Occipital lobe (tissue), 2 donors: ENCODE measurements around the gene HAUS8. TPM values are rescaled to one million over a fixed set of nuclear protein-coding genes. Genes with fewer than 3 reads are reported as not detected.
"Not testable (repeated sequence)": the region's sequence is repeated elsewhere in the genome, so short reads cannot be mapped to it uniquely, and the experiment has no call there.

ENCODE experiments used
- DNase-seq: peaks from one replicate; lab custom pipeline; 2025; lab: John Stamatoyannopoulos, UW
- total RNA-seq: library from RNA; depleted of rRNA; stranded (reverse); fragments of >200 nt; gene quantifications from one replicate; pipeline ENCODE4 v1.2.3, GENCODE V29; 2014

HAUS8 gene, protein sequence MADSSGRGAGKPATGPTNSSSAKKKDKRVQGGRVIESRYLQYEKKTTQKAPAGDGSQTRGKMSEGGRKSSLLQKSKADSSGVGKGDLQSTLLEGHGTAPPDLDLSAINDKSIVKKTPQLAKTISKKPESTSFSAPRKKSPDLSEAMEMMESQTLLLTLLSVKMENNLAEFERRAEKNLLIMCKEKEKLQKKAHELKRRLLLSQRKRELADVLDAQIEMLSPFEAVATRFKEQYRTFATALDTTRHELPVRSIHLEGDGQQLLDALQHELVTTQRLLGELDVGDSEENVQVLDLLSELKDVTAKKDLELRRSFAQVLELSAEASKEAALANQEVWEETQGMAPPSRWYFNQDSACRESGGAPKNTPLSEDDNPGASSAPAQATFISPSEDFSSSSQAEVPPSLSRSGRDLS
- total RNA-seq = 1.9 TPM

DNA sequence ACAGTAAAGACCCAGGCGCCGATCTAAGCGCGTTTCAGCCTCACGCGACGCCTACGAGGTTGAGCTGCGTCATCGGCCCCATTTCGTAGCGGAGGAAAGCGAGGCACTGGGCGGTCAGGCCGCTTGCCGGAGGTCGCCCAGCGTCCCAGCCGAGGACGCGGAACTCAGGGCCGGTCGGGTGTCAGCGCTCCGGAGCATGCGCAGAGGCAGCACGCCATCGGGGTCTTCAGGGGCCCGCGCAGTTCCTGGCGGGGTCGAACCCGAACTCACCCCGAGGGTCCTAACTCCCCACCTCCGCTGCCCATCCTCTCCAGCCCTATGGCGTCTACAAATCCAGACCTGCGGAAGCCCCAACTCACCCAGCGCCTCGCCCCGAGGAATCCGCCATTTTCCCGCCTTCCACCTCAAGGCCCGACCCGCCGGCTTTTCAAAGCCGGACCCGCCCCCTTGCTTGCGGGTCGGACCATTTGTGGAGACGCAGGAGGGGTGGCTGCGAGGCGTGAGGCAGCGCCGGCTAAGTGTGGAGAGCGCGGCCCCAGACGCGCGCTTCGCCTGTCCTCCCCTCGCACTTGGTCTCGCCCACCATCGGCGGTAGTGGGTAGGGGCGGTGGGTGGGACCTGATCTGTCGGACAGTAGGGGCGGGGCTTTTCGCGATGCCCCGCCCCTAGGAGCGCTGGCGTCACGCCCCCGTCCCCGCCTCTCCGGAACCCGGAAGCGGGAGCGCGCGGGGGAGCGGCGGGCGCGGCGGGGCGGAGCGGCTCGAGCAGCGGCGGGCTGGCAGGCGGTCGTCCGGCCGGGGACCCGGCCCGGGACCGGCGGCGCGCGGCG is at the start of gene HAUS8, which contains the start of gene MYO9B:
HAUS8 (minus strand) TSS at position 418 of the 829 bp plus-strand sequence; CDS start at position 388, 30 bp downstream.
MYO9B (plus strand) TSS at position 743 of the 829 bp plus-strand sequence. CDS start 25,941 bp downstream, outside the sequence.
- peak; percentile 99 for DNase-seq

DNA sequence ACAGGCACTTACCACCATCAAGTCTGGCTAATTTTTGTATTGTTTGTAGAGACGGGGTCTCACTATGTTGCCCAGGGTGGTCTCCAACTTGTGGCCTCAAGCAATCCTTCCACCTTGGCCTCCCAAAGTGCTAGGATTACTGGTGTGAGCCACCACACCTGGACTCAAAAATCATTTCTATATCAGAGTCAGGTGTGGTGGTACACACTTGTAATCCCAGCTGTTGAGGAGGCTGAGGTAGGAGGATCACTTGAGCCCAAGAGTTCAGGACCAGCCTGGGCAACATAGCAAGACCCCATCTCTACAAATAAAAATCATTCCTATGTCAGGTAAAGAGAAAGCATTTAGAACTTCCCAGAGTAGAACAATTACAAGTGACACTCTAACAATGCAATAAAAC is 48.8 kb upstream of the HAUS8 start:
- DNase-seq = no peak

DNA sequence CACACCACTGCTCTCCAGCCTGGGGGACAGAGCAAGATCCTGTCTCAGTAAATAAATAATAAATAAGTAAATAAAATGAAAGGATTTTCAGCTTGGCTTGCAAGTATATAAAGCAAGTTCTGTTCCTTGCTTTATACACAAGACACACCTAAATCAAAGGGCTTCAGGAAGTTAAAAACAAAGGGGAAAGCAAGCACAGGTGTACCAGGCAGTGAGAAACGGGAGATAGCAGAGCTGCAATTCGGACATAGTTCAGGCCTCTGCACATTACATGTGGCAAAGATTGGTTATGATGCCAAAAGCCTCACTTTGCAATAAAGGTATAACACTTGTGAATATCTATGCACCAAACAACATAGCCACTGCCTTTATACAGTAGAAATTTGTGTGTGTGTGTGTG is 47.8 kb upstream of the HAUS8 start:
- DNase-seq = no peak

DNA sequence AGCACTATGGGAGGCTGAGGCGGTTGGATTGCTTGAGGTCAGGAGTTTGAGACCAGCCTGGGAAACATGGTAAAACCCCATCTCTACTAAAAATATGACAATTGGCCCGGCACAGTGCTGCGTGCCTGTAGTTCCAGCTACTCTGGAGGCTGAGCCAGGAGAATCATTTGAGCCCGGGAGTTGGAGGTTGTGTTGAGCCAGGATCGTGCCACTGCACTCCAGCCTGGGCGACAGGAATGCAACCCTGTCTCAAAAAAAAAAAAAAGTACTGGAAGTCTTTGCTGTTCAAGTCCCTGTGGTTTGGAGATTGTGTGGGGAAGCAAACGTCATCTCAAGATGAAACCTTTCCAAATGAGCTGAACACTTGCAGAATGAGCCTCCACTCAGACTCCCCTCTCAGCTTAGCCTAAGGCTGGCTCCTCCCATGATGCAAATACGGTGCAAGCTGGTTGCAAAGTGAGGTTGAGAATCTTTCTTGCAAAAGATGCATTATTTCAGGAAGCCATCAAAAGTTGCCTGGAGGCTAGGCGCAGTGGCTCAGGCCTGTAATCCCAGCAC is 46.6 kb upstream of the HAUS8 start:
- DNase-seq = no peak

DNA sequence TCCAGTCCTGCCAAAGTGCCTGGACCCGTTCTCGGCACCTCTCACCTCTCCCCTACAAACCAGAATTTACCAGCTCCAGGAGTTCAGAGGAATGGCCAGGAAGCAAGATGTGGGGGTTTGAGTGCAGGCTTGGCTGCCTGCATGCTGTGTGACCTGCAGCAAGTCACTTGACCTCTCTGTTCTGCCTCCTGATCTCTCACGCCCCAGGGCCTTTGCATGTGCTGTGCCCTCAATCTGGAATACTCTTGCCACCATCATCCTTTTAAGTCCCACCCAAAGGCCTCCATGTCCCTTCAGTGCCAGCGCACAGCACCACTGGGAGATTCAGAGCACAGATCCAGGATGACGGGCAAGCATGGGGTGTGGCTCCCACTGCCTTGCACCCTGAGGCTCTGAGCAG is 43.7 kb upstream of the HAUS8 start:
- no peak for DNase-seq

DNA sequence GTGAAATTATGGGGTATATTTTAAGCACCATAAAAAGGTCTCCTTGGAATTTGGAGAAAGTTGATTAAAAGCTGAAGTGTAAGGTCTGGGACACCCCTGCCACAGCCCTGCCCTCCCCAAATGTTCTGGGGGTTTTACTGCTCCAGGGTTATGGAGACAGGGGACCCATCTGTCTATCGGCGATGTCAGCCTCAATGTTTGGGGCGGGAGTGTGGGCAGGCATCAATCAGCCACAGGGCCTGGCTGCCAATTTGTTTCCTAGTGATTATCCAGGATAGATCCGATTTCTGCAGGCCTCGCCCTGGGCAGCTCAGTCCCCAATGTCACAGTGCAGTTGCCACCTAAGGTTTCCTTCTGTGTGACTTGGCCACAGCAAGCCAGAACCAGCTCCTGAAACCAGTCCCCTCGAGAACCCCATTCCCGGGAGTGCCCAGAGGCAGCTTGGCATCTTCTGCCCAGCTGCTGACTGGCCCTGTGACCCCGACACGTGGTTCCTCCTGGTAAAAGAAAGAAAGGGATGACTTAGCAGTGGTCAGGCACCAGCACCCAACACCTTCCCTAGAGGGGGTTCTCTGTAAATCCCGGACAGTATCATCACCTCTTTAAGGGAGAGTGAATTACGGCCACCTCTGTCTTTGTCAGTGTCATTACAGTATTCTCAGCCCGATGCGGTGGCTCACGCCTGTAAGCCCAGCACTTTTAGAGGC is 41.9 kb upstream of the HAUS8 start:
- DNase-seq = no peak

DNA sequence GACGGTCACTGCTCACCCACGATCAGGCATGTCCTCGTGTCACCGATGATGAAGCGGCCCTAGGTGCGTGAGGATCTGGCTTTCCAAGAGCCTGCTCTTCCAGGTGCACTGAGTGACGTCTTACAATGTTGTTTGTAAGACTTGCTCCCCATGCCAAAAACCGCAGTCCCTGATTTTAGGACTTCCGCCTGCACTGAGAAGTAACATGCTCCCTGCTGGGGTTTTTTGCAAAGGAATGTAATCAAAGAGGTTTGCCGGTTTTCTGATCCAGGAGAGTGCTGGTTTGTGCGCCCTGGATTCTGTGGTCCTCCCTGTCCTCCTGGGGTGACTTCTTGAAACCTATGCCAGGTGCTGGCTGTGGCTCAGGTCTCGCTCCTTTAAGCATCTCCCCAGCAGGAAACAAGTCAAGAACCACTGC is 39.2 kb upstream of the HAUS8 start:
- no peak for DNase-seq

DNA sequence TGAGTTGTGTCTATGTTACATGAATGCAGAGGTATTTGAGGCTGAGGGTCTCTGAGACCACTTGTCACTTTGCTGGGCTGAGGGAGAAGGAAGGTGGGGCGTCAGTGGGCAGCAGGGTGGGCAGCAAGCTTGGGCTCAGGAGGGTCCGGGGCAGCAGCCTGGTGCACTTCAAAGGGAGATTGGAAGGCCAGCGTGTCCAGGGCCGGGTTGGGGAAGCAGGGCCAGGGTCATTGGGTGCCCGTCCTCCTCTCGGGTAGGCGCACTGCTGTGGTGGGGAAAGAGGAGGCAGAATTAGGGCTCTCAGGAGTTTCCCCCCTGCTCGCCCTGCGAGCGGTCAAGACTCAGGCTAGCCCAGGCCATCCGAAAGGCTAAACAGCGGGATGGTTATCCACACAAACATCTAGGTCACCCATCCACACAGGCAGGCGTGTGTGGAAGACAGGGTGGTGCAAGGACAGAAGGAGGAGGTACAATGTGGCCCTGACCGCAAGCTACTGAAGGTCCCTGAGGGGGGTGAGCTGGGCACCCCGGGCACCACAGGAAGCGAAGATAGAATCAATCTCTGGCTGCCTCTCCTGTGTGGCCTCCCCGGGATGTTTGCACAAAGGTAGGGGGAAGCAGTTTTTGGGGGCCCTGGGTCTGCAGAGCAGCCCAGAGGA is 38.0 kb upstream of the HAUS8 start:
- no peak for DNase-seq

DNA sequence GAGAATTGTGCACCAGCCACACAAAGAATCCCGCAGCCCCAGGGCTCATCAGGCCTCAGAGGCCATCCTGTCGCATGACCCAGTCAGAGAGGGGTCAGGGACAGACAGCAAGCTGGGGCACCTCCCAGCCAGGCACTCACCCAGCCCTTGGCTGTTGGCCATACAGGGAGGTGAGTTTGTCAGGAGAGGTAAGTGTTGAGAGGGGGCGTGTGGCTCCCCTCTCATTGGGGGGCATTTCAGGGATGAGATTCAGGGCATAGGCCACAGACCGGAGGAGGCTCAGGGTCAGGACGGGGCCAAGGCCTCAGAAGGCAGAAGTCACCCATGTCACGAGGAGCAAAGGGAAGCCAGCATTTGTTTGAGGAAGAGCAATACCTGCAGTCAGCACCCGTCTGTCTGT is 37.4 kb upstream of the HAUS8 start:
- no peak for DNase-seq

DNA sequence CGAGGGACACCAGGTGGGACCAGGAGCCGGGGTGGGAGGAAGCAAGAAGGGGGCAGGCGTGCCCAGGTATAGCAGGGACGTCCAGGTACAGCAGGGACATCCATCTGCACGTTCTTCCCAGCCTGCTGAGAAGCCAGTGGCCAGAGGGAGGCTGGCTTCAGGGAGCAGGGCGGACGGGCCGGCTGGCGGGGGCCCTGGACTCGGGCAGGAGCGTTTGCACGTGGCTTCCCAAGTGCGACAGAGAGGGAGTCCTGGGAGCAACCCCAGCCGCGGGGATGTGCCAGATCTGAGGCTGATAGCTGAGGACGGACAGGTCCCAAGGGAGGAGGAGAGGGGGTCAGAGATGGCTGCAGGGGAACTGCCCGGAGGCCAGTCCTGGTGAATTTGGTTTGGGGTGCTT is 37.0 kb upstream of the HAUS8 start:
- no peak for DNase-seq

DNA sequence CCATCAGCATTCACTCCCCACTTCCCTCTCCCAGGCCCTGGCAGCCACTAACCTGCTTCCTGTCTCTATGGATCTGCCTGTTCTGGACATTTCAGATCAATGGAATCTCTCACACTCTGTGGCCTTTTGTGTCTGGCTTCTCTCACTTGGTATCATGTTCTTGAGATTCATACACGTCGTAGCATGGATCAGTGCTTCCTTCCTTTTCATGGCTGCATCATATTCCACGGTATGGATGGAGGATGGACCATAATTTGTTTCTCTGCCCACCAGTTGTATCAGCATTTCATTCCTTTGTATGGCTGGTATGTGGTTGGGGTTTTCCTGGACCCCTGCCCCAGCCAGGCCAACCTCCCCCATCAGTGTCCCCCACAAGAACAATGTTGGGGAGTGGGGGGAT is 36.5 kb upstream of the HAUS8 start:
- no peak for DNase-seq

DNA sequence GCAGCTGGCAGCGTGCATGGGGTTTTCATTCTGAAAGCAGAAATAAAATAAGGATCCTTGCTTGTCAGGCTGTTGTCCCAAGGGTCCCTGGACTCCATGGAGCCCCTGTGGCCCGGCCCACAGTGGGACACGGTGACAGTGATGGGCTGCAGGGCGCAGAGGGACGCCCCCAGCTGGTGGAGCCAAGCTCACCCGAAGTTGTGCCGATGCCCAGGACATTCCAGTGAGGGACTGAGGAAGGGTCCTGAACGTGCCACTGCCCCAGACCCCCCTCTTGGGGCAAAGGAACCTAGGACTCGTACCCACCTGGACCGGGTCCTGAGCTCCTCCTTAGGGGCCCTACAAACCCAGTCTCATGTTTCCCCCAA is 35.3 kb upstream of the HAUS8 start:
- no peak for DNase-seq

DNA sequence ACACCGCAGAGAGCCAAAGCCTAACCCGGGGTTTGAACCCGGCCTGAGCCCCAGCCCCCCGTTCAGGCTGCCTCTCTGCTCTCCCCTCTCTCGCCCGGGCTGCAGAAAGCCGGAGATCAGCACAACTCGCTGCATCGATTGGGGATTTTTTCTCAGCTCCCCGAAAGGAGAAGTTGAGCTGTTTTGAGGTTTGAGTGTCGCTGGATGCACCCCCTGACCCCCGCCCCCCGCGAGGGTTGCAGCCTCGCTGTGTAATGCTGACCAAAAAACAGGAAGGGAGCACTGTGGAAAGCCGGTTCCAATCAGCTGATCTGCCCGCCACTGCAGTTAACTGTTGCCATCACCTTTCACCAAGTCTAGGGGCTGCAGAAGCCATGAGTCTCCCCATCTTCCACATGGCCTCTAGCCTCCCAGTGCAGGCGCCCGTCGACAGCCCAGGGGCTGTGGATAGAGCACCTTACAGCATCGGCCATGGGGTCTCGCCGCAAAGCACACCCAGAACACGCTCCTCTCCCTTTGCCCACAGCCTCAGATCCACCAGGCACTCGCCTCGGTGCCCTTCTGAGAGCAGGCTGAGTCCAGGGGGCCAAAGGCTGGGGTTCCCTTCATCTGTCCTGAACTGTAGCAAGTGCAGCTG is 34.8 kb upstream of the HAUS8 start:
- DNase-seq = no peak

DNA sequence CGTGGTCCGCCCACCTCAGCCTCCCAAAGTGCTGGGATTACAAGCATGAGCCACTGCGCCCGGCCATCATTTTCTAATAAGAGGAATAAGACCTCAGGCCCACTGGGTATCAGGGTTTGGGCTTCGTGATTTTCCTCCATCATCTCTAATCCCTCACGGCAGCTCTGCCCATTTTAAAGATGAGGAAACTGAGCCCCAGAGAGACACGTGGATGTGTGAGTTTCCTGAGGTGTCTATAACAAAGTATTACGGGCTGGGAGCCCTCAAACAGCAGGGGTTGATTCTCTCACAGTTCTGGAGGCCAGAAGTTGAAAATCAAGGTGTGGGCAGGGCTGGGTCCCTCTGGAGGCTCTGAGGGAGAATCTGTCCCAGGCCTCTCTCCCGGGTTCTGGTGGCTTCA is 34.0 kb upstream of the HAUS8 start:
- DNase-seq = no peak

DNA sequence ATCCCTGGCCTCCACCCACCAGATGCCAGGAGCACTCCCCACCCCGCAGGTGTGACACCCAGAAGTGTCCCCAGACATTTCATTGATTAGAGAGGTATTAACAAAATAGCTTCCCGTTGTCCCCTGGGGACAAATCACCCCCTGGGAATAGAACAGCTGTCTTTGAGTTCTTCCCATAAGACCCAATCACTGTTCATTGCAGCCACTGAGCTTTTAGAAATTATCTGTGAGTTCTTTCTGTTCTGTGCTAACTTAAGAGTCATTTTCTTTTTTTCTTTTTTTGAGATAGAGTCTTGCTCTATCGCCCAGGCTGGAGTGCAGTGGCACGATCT is 33.2 kb upstream of the HAUS8 start:
- DNase-seq = no peak

DNA sequence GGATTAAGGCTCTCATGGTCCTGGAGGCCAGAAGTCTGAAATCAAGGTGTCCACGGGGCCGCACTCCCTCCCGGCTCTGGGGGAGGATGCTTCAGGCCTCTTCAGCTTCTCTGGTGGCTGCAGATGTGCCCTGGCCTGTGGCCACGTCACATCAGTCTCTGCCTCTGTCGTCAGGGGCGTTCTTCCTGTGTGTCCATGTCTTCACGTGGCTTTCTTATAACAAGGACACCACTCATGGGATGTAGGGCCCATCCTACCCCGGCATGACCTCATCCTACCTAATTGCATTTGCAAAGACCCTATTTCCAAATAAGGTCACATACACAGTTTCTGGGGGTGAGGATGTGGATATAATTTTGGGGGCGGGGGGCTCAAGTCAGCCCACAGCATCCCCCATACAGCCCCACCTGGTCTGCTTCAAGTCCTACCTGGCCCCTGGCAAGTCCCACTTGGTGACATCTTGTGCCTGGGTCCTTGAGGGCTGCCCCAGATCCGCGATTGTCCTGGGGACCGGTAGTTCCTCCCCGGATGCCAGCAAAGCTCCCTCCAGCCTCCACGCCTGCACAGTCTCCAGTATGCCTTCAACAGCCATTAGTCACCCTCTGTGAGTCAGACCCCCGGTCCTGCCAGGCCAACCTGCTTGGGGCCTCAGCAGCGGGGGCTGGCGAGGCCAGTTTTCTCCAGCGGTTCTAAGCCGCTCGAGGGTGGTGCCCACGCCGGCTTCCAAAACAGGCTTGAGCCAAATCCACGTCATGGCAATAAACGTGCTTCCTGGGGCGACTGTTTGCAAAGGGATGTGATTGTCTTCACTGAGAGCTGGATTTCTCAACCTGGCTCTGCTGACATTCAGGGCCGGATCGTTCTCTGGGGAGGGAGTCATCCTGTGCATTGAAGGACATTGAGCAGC is 32.5 kb upstream of the HAUS8 start:
- peak; percentile 81 for DNase-seq

DNA sequence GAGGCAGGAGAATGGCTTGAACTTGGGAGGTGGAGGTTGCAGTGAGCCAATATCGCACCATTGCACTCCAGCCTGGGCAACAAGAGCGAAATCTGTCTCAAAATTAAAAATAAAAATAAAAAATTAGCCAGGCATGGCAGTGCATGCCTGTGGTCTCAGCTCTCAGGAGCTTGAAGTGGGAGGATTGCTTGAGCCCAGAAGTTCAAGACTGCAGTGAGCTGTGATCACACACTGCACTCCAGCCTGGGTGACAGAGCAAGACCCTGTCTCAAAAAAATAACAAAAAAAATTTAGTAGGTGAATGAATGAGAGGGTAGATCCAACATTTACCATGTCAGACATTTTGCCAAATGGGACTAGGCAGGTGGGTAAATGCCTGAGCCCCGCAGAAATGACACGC is 31.7 kb upstream of the HAUS8 start:
- not testable (repeated sequence) for DNase-seq

DNA sequence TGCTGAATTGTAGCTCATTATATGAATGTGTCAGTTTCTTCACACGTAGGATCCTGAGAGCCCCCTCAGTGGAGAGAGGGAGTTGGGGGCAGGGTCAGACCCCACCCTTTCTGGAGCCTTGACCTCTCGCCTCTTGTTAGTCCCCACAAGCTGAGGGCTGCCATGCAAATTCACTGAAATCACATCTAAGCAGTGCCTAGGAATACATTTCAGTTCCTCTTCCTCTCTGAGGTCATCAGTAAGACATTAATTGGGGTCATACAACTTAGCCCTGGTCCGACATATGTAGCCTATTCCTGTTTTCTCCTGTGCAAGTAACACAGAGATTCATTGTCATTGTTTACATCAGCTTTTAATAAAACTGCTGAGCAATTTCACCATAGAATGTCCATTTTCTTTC is 30.3 kb upstream of the HAUS8 start:
- DNase-seq = no peak

DNA sequence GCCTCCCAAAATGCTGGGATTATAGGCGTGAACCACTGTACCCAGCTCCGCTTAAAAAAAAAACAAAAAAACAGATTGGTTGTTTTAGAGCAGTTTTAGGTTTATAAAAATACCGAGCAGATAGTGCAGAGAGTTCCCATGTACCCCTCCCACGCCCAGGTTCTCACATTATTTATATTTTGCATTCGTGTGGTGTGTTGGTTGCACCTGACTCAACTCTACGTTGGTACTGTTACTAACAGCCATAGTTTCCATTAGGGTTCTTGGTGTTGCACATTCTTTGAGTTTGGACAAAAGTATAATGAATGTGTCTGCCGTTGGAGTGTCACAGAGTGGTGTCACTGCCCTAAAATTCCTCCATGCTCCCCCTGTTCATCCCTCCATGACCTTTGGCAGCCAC is 29.4 kb upstream of the HAUS8 start:
- no peak for DNase-seq

DNA sequence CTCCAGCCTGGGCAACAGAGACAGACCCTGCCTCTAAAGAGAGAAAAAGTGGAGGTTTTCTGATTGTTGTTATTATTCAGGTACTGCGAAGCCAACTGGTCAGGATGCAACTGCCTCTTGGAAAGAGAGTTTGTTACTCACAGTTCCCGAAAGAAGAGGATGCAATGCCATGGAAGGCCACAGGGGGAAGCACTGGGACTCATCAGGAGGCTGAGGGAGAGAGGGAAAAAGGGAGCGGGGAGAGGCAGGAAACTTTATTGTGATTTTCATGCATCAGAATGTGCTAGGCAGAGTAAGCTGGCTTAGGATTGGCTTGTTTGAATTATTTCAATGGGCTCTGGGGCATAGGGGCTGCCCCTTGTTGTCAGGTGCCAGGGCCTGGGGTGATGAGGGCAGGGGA is 27.9 kb upstream of the HAUS8 start:
- no peak for DNase-seq
